Daoy (cell line): ENCODE measurements around the gene PLSCR4. TPM values are rescaled to one million over a fixed set of nuclear protein-coding genes. Genes with fewer than 3 reads are reported as not detected.
"Not testable (repeated sequence)": the region's sequence is repeated elsewhere in the genome, so short reads cannot be mapped to it uniquely, and the experiment has no call there.

Source experiments
- DNase-seq: peaks from one replicate; pipeline ENCODE4 v3.0.0-alpha.2; 2015; ENCODE audit warnings: low read depth
- total RNA-seq: library from RNA; depleted of rRNA; stranded (reverse); fragments of >200 nt; shearing (Covaris generic); gene quantifications from 2 replicates; pipeline ENCODE4 v1.2.3, GENCODE V29; 2014

The PLSCR4 gene
- total RNA-seq, 1 experiment from 2014 or later = 2.1 TPM

DNA sequence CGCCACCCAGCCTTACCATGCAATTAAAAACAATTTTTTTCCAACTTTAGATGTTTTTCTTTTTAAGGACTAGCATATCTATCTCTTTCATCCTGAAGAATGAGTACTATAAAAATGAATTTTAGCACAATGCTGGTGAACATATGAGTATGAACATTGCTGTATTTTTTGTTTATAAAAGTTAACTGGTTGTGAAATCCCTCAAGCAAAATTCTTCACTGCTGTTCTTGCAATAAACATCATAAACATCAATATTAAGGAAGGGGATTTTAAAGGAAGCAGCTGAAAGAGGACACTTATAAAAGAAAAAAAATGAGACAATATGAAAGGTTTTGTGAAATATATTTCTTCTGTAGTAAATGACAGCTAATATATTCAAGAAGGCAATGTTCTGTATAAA is 3.0 kb downstream of the PLSCR4 start:
- DNase-seq = no peak

DNA sequence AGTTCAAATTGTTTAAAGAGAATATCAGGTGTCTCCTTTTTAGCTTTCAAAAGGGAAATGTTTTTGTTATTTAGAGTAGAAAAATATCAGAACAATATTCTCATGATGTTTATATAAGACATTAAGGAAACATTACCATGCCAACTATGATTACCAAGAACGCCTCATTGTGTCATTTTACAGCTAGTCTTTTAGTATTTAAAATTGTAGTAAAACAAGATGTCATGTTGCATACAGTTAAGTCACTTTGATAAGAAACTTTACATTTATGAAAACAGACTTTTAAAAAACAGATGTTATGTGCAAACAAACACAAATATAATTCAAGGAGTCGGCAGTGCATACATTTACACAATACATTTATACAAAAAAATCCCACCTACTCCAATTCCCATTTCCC is 4.4 kb downstream of the PLSCR4 start:
- no peak for DNase-seq

GRCh38 chr3:146243559-146243958 is 7.3 kb downstream of the PLSCR4 start:
- DNase-seq = no peak

- DNase-seq = no peak
Observed at GRCh38 chr3:146241523-146242240, 9.2 kb downstream of the PLSCR4 start.

GRCh38 chr3:146233487-146233886 is 17.4 kb downstream of the PLSCR4 start:
- DNase-seq = no peak

DNA sequence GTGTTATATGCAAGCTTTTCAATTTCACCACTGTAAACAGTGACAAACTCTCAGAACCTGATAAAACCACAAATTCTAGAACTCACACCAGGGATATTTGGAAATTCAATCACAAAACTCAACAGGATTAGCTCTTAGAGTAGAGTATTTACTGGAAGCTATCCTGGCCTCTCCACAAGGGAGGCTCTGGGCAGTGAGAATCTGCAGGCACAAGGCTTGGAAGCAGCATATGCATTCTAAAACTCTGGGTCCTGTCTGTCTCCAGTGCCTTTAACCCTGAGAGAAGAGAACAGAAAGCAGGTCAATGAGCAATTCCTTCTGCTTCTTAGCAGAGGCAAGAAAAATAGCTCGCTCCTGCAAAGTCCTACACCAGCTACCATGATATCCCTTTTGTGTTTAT is 23.4 kb downstream of the PLSCR4 start:
- no peak for DNase-seq

- DNase-seq = no peak
Observed at GRCh38 chr3:146226881-146227280, 24.0 kb downstream of the PLSCR4 start.

DNA sequence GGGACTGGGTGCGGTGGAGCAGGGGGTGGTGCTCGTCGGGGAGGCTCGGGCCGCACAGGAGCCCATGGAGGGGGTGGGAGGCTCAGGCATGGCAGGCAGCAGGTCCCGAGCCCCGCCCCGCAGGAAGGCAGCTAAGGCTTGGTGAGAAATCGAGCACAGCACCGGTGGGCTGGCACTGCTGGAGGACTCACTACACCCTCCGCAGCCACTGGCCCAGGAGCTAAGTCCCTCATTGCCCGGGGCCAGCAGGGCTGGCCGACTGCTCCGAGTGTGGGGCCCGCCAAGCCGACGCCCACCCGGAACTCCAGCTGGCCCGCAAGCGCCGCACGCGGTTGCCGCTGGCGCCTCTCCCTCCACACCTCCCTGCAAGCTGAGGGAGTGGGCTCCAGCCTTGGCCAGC is 25.4 kb downstream of the PLSCR4 start:
- DNase-seq = not testable (repeated sequence)

DNA sequence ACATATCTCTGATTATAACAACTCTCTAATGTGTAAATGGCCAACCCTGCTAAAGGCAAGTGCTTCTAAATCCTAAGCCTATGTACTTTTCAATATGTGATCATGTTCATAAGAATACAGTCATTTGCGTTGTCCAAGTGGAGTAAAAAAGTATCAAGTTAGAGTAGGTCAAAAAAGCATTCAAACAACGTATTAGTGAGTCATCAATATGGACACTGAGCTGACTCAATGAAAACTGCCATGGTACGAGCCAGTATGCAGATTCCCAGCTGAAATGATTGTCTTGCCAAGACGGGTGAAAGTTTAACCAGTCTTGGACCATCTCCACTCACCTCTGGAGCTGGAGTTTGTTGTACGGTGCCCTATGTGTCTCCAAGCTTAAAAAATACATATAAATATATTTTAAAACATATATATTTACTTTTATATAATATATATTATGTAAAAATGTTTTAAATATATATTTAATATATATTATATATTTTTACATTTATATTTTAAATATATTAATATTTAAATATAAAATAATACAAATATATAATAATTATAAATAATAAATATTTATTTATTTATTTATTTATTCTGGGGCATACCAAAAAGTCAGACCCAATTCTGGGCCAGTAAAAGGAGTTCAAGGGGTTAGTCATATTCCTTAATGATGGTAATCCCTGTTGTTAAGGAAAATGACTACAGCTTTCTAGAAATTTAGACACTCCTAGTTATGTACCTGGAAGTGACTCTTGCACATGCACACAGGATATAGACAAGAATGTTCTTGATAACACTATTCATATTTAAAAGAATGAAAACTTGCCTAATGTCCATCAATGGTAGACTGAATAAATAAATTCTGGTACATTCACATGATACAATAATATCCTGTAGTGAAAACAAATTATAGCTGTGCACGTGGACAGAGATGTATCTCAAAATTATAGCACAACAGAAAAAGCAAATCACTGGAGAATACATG is 27.2 kb downstream of the PLSCR4 start:
- no peak for DNase-seq

- DNase-seq = peak; percentile 47
Observed at GRCh38 chr3:146222204-146223046, 28.5 kb downstream of the PLSCR4 start.

DNA sequence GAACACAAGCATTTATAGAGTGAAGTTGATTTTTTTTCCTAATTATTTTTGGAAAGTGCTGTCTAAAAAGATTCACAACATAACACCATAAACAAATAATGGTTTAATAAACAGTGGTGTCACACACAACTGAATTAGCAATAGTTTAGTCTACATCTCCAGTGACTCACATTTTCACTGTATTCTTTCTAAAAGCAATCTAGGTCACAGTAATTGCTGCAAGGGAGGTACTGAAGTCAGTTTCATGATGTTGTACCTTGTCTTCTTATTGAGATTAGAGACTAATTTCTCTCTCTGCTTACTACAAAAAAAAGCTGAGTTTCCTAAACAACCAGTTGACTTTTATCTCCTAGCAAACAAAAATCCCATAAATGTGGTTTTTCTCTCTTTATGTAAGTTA is 29.6 kb downstream of the PLSCR4 start:
- DNase-seq = no peak

- peak; percentile 13 for DNase-seq
Observed at GRCh38 chr3:146218880-146219866, 31.7 kb downstream of the PLSCR4 start.

DNA sequence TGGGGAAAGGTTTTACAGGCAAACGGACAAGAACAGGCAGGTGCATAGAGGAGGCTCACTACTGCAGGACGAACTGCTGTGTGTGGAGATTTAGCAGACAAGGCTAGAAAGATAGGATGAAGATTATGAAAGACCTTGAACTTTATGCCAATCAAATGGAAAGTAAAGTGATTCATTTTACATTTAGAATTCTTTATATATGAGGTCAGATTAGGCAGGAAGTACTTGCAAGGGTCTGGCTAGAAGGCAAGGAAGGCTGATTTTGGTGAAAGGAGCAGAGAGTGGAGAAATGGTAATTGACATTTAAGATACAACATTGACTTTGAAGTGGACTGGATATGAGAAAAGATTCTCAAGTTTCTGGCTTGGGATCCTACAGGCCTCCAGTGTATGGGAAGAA is 33.6 kb downstream of the PLSCR4 start:
- DNase-seq = no peak

DNA sequence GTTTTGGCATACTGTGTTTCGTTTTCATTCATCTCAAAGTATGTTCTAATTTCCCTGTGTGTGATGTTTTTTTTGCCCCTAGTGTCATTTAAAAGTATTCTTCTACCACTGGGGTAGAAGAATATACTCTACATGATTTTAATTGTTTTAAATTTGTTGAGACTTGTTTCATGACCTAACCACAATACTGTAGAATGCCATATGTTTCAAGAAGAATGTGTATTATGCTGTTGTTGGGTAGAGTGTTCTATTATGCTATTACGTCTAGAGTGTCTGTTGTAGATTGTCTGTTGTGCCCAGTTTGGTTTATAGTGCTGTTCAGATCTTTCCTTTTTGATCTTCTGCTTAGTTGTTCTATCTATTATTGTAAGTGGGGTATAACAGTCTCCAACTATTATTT is 36.4 kb downstream of the PLSCR4 start:
- no peak for DNase-seq

DNA sequence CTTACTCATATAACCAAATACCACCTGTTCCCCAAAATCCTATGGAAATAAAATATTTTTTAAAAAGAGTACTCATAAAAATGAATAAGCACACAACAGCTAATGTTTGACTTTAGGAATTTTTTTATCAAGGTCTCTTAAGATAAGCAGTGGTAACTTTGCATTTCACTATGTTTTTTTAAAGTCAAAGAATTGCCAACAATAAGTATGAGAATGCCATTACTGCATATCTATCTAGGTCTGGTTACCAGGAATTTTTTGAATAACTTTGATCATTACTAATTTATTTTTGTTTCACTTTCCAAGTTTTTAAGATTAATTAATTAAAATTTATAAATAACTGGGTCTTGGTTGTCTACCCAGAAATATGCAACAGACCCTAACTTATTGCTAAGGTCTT is 41.5 kb downstream of the PLSCR4 start:
- no peak for DNase-seq

- no peak for DNase-seq
Observed at GRCh38 chr3:146203776-146204175, 47.1 kb downstream of the PLSCR4 start.

DNA sequence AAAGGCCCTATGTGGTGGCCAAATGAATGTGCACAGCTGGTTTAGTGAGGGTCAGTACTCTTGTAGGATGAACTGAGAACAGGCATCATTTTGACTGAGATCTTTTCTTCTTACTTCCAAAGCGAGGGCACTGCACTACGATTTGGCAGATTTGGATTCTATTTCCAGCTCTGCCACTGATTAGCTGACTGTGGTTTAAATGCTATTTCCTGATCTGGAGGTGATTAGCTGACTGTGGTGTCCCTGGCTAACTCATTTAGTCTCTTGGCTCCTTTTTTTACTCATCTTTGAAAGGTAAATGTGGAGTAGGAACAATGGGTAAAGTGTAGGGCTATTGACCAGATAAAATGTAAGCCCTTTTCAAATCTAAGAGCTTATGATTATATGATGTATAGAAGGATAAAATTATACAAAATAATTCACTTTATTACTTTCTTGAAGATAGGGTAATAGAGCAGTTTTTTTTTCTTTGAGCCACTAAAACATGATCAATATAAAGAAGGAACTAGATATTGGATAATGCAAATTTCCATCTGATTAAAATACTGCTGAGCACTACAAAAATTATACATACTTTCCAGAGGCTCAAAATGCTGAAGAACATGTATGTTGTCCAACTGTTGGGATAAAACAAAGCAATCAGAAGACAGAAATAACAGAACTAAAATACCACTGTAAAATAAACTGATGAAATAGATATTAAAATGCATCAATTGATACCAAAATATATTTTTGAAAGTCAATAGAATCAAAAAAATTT is 50.3 kb downstream of the PLSCR4 start:
- DNase-seq = no peak

GRCh38 chr3:146199762-146200161 is 51.1 kb downstream of the PLSCR4 start:
- DNase-seq = no peak

GRCh38 chr3:146196789-146197188 is 54.1 kb downstream of the PLSCR4 start:
- DNase-seq = no peak

GRCh38 chr3:146195605-146196004 is 55.3 kb downstream of the PLSCR4 start:
- no peak for DNase-seq
